NB4 (cell line): ENCODE measurements around the gene NFYC.

Experiments
- CTCF ChIP-seq: IDR thresholded peaks from one replicate; pipeline ENCODE4 v1.5.1; 2012; ENCODE audit warnings: low read depth, low read length
- MYC ChIP-seq: IDR thresholded peaks from 2 replicates; pipeline ENCODE4 v1.6.1; 2011; ENCODE audit warnings: low read depth, low read length
- POLR2A ChIP-seq: IDR thresholded peaks from 2 replicates; pipeline ENCODE4 v1.6.1; 2011; ENCODE audit warnings: mild to moderate bottlenecking; ENCODE audit not compliant: insufficient read length; ENCODE audit errors: extremely low read depth
- TF ChIP-seq, protein P1 (sequence below): IDR thresholded peaks from 2 replicates; pipeline ENCODE4 v1.6.1; 2011; ENCODE audit warnings: low read depth, low read length

DNA sequence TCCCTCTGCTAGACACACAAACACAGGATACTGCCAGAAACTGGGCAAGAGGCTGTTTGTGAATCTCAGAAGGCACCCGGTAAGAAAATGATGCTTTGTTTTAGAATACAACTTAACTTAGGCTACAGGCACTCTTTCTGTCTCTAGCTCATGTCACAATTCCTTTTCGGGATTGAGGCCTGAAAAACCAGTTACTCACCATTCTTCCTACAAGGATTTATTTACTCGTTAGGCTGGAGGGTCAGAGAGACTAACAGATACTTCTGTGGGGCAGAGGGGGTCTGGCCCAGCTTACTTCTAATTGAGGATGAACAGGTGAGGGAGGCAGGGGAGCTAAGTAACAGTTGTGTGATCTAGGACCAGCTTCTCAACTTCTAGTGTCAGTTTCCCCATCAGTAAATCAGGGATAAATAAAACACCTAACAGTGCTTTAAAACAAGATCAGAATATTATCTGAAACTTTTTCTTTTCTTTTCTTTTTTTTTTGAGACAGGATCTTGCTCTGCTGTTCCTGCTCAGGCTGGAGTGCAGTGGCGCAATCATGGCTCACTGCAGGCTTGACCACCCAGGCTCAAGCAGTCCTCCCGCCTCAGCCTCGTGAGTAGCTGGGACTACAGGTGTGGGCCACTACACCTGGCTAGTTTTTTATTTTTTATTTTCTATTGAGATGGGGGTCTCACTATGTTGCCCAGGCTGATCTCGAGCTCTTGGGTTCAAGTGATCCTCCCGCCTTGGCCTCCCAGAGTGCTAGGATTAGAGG lies 31.9 kb downstream of the NFYC start:
- TF ChIP-seq CTCF (no peak), POLR2A (no peak), MYC (no peak)
- TF ChIP-seq, protein P1, sequence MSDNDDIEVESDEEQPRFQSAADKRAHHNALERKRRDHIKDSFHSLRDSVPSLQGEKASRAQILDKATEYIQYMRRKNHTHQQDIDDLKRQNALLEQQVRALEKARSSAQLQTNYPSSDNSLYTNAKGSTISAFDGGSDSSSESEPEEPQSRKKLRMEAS, result no peak
